Bone marrow (tissue), 2 donors: ENCODE measurements around the gene CAMK1.

Source experiments
- DNase-seq, 2 donors: peaks; one replicate each; lab custom pipeline; 2025; lab: John Stamatoyannopoulos, UW

Gene CAMK1

GRCh38 chr3:9742560-9742959 lies 27.2 kb downstream of the CAMK1 start:
- DNase-seq = no peak

GRCh38 chr3:9739181-9739580 lies 30.6 kb downstream of the CAMK1 start:
- no peak for DNase-seq

- DNase-seq = no peak
Measured at GRCh38 chr3:9736831-9737230, 32.9 kb downstream of the CAMK1 start.

- no peak for DNase-seq
Measured at GRCh38 chr3:9732740-9733115, 37.0 kb downstream of the CAMK1 start.

GRCh38 chr3:9732080-9732739 lies 37.5 kb downstream of the CAMK1 start:
- peak; percentile 30 to 34 for DNase-seq

GRCh38 chr3:9731206-9732079 lies 38.3 kb downstream of the CAMK1 start, which contains the start of gene BRPF1:
Gene BRPF1 (plus strand): TSS chr3:9731735. CDS start chr3:9734141, 2,406 bp downstream.
- peak; percentile 96 to 100 for DNase-seq

- peak in 1 of 2 donors; percentile 68 for DNase-seq
Measured at GRCh38 chr3:9730657-9731205, 39.0 kb downstream of the CAMK1 start.

- DNase-seq = no peak
Measured at GRCh38 chr3:9729419-9729818, 40.3 kb downstream of the CAMK1 start.

- no peak for DNase-seq
Measured at GRCh38 chr3:9727743-9728142, 42.0 kb downstream of the CAMK1 start.

- peak in 1 of 2 donors; percentile 75 for DNase-seq
Measured at GRCh38 chr3:9727041-9727595, 42.6 kb downstream of the CAMK1 start.

GRCh38 chr3:9725775-9726515 lies 43.8 kb downstream of the CAMK1 start:
- no peak for DNase-seq

- no peak for DNase-seq
Measured at GRCh38 chr3:9721700-9722060, 48.1 kb downstream of the CAMK1 start.

GRCh38 chr3:9721015-9721699 lies 48.6 kb downstream of the CAMK1 start:
- DNase-seq = no peak

GRCh38 chr3:9718118-9718517 lies 51.6 kb downstream of the CAMK1 start:
- no peak for DNase-seq

- DNase-seq = no peak
Measured at GRCh38 chr3:9717563-9717962, 52.2 kb downstream of the CAMK1 start.

- no peak for DNase-seq
Measured at GRCh38 chr3:9716801-9717555, 52.8 kb downstream of the CAMK1 start.

- DNase-seq = peak; percentile 20 to 97
Measured at GRCh38 chr3:9715764-9716437, 53.8 kb downstream of the CAMK1 start.

GRCh38 chr3:9715136-9715535 lies 54.6 kb downstream of the CAMK1 start:
- DNase-seq = no peak

GRCh38 chr3:9713142-9713541 lies 56.6 kb downstream of the CAMK1 start:
- no peak for DNase-seq

GRCh38 chr3:9712415-9712814 lies 57.3 kb downstream of the CAMK1 start:
- DNase-seq = no peak
